ENCODE results near the gene KDM2A. TPM values are rescaled to one million over a fixed set of nuclear protein-coding genes. Genes with fewer than 3 reads are reported as not detected.

Gene KDM2A
- polyA plus RNA-seq, 1 experiment = 52.2 TPM

DNA sequence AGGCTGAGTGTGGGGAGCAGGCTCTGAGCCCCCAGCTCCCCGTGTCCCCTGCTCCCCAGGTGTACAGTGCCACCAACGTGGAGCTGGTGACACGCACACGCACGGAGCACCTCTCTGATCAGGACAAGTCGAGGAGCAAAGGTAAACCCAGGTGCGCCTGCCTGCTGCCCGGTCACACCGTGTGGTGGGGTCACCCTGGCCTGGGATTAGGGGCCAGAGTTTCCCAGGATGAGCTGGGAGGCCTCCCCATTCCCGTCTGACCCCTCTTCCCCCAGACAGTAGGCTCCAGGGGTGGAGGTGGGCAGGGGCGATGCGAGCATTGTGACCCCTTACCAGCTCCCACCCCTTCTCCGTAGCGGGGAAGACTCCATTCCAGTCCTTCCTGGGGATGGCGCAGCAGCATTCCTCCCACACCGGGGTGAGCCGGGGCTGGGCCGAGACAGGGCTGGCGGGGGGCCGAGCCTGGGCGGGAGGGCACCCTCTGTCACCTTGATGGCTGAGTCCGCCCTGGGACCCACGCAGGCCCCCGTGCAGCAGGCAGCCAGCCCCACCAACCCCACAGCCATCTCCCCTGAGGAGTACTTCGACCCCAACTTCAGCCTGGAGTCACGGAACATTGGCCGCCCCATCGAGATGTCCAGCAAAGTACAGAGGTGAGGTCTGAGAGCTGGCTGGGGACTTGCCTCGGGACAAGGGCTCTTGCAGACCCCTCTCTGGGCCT, 180.6 kb downstream of the KDM2A start:
- CTCF ChIA-PET = interaction anchor here (1.0 kb wide), 1 partner anchor 11 kb away, joined by 3 read pairs; the partner anchor contains the start of gene ANKRD13D
- no peak overlapping the region for H3K4me3 ChIP-seq (ENCODE audit: low read depth, low read length)
- POLR2A ChIA-PET = no interaction called here
- H3K27me3 ChIP-seq (ENCODE audit: control insufficient read depth, insufficient read depth, low read length) = no peaks in the 10 kb centered on the region
- peaks cover 8% of the 10 kb centered on the region for H3K9me3 ChIP-seq (ENCODE audit: control insufficient read depth, insufficient read depth, low read length)
- TF ChIP-seq, protein P1, sequence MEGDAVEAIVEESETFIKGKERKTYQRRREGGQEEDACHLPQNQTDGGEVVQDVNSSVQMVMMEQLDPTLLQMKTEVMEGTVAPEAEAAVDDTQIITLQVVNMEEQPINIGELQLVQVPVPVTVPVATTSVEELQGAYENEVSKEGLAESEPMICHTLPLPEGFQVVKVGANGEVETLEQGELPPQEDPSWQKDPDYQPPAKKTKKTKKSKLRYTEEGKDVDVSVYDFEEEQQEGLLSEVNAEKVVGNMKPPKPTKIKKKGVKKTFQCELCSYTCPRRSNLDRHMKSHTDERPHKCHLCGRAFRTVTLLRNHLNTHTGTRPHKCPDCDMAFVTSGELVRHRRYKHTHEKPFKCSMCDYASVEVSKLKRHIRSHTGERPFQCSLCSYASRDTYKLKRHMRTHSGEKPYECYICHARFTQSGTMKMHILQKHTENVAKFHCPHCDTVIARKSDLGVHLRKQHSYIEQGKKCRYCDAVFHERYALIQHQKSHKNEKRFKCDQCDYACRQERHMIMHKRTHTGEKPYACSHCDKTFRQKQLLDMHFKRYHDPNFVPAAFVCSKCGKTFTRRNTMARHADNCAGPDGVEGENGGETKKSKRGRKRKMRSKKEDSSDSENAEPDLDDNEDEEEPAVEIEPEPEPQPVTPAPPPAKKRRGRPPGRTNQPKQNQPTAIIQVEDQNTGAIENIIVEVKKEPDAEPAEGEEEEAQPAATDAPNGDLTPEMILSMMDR (IDR thresholded peaks at IDR 0.05; ENCODE audit: low read depth, low read length) = no peak
- H3K27ac ChIP-seq (ENCODE audit: low read depth, low read length) = no peak overlapping the region
- DNase-seq (ENCODE audit: low read depth, low spot score) = no peak

DNA sequence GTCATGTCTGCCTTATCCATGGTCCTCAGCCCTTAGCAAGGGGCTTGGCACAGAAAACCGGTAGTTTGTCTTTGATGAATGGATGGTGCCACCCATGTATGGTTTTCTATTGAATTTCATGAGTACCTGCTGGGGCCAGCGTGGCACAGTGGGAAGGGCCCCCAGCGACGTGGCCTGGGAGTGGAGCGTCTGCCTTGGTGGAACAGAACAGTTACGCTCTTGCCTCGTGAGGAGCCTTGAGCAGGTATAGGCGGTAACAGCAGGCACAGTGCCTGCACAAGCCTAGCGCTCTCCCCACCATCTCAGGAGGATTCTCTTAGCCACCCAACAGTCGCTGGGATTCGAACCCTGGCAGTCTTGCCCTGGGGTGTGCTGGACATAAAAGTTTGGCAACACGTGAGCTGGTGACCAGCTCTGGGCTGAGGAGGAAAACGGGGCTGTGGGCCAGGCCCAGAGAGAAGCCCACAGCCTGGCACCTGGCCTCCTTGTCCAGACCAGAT, 181.2 kb downstream of the KDM2A start:
- DNase-seq (ENCODE audit: low read depth, low spot score) = no peak
- Histone ChIP-seq H3K27ac (ENCODE audit: low read depth, low read length) (no peak overlapping the region), H3K27me3 (ENCODE audit: control insufficient read depth, insufficient read depth, low read length) (no peaks in the 10 kb centered on the region), H3K4me3 (ENCODE audit: low read depth, low read length) (no peak overlapping the region), H3K9me3 (ENCODE audit: control insufficient read depth, insufficient read depth, low read length) (peaks cover 3% of the 10 kb centered on the region)
- CTCF ChIA-PET = interaction anchor here (1.5 kb wide), 1 partner anchor 17 kb away, joined by 3 read pairs; no protein-coding TSS in a partner anchor
- POLR2A ChIA-PET = no interaction called here
- TF ChIP-seq, protein P1 (IDR thresholded peaks at IDR 0.05; ENCODE audit: low read depth, low read length) = no peak

DNA sequence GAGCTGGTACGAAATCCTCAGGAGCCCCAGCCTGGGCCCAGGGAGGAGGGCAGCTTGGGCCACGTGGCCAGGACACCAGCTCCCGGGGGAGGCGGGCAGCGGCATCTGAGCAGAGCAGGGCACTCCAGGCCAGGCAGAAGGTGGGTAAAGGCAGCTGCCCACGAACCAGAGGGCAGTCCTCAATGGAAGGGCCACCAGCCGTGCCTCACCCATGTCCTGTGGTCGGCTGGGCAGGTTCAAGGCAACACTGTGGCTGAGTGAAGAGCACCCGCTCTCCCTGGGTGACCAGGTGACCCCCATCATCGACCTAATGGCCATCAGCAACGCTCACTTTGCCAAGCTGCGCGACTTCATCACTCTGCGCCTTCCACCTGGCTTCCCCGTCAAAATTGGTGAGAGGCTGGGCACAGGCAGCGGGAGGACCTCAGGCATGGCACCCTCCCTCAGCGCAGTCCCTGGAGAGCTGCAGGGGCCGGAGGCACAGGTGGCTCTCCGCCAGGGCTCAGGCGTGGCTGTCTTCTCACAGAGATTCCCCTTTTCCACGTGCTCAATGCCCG, 181.8 kb downstream of the KDM2A start:
- TF ChIP-seq, protein P1 (IDR thresholded peaks at IDR 0.05; ENCODE audit: low read depth, low read length) = no peak
- Histone ChIP-seq H3K9me3 (ENCODE audit: control insufficient read depth, insufficient read depth, low read length) (no peaks in the 10 kb centered on the region; the same call in 1 of the 2 replicates), H3K27me3 (ENCODE audit: control insufficient read depth, insufficient read depth, low read length) (no peaks in the 10 kb centered on the region), H3K27ac (ENCODE audit: low read depth, low read length) (no peak overlapping the region), H3K4me3 (ENCODE audit: low read depth, low read length) (no peak overlapping the region)
- ChIA-PET POLR2A (no interaction called here), CTCF (interaction anchor here (1.5 kb wide), 1 partner anchor 17 kb away, joined by 3 read pairs; no protein-coding TSS in a partner anchor)
- DNase-seq (ENCODE audit: low read depth, low spot score) = no peak

DNA sequence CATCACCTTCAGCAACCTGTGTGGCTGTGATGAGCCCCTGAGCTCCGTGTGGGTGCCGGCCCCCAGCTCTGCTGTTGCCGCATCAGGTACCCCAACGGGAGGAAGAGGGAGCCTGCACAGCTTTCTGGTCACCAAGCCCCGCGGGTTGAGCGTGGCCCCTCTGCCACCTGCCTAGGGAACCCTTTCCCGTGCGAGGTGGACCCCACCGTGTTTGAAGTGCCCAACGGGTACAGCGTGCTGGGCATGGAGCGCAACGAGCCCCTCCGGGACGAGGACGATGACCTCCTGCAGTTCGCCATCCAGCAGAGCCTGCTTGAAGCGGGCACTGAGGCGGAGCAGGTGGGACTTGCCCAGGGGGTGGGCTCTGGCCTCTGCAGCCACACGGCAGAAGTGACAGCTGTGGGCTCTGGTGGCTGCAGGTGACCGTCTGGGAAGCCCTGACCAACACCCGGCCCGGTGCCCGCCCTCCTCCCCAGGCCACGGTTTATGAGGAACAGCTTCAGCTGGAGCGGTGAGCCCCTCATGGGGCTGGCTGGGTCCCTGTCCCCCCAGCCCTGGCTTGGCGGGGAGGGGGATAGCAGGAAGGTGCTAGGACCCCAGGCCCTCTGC, 182.4 kb downstream of the KDM2A start:
- ChIA-PET POLR2A (interaction anchor here (0.6 to 2.1 kb wide), 2 partner anchors 13 to 16 kb away, joined by 4 to 13 read pairs; partner anchors contain the start of gene ANKRD13D), CTCF (interaction anchor here (0.8 to 2.0 kb wide), 3 partner anchors 16 to 80 kb away, joined by 3 to 7 read pairs (median 3); no protein-coding TSS in a partner anchor)
- H3K4me3 ChIP-seq (ENCODE audit: low read depth, low read length) = no peak overlapping the region
- TF ChIP-seq, protein P1 (IDR thresholded peaks at IDR 0.05; ENCODE audit: low read depth, low read length) = no peak
- H3K9me3 ChIP-seq (ENCODE audit: control insufficient read depth, insufficient read depth, low read length) = no peaks in the 10 kb centered on the region; the same call in 1 of the 2 replicates
- DNase-seq (ENCODE audit: low read depth, low spot score) = no peak
- no peak overlapping the region for H3K27ac ChIP-seq (ENCODE audit: low read depth, low read length)
- no peaks in the 10 kb centered on the region for H3K27me3 ChIP-seq (ENCODE audit: control insufficient read depth, insufficient read depth, low read length)
